H1 (cell line): ENCODE measurements around the gene ERP44. TPM values are rescaled to one million over a fixed set of nuclear protein-coding genes. Genes with fewer than 3 reads are reported as not detected.

Experiments
- CTCF ChIA-PET: fragments of 300-600 bp; sonication (Branson Sonifier 250); formaldehyde crosslinking; loops from one replicate; lab custom pipeline; 2021; ENCODE audit not compliant: partially characterized antibody; lab: Charles Lee
- POLR2A ChIA-PET: fragments of 300-600 bp; sonication (Branson Sonifier 250); formaldehyde crosslinking; loops from one replicate; lab custom pipeline; 2021; ENCODE audit warnings: inconsistent platforms; ENCODE audit not compliant: partially characterized antibody; lab: Charles Lee
- DNase-seq, 2 experiments: peaks; one replicate each; pipeline versions ENCODE4 v3.0.0 to v3.0.0-alpha.2; 2010 to 2022; ENCODE audit warnings: low spot score in 2 of 2, low read depth in 1 of 2, mixed read lengths in 1 of 2
- FAIRE-seq: peaks from 2 replicates; lab custom pipeline; 2011; peaks lifted over from hg19 to GRCh38; lab: Jason Lieb, UNC
- H2AFZ ChIP-seq: 2 replicates; pipeline ENCODE4 v1.8.1; 2012; ENCODE audit warnings: low read length, inconsistent platforms
- H2AK5ac ChIP-seq: 2 replicates; pipeline ENCODE4 v1.6.1; 2013; ENCODE audit warnings: low read depth, low read length
- H2BK120ac ChIP-seq: replicated peaks from 2 replicates; pipeline ENCODE3; 2013; ENCODE audit warnings: low read depth, low read length, inconsistent platforms
- H2BK12ac ChIP-seq: 2 replicates; pipeline ENCODE4 v1.6.1; 2013; ENCODE audit warnings: low read depth, low read length
- H2BK15ac ChIP-seq: 2 replicates; pipeline ENCODE4 v1.6.1; 2013; ENCODE audit warnings: low read length
- H2BK20ac ChIP-seq: 2 replicates; pipeline ENCODE4 v1.6.1; 2013; ENCODE audit warnings: low read length
- H2BK5ac ChIP-seq: 2 replicates; pipeline ENCODE4 v1.6.1; 2013; ENCODE audit warnings: low read depth, low read length
- H3K14ac ChIP-seq: 2 replicates; pipeline ENCODE4 v1.6.1; 2013; ENCODE audit warnings: inconsistent platforms; ENCODE audit not compliant: insufficient read length
- H3K18ac ChIP-seq: 2 replicates; pipeline ENCODE4 v1.6.1; 2013; ENCODE audit warnings: low read length; ENCODE audit errors: extremely low read depth
- H3K23ac ChIP-seq: 2 replicates; pipeline ENCODE4 v1.6.1; 2013; ENCODE audit warnings: inconsistent platforms; ENCODE audit not compliant: insufficient read length
- H3K23me2 ChIP-seq: 2 replicates; pipeline ENCODE4 v1.6.1; 2013; ENCODE audit warnings: low read depth, low read length
- H3K27ac ChIP-seq: 2 replicates; pipeline ENCODE4 v1.6.1; 2011; ENCODE audit warnings: low read depth, low read length, inconsistent platforms
- H3K27me3 ChIP-seq, 4 experiments: replicated peaks in 1 of 4; 1 replicate in 1 of 4; 2 replicates in 3 of 4; pipeline versions ENCODE4 v1.6.1 to v1.8.1; 2011 to 2013; ENCODE audit warnings: low read length in 3 of 4, mild to moderate bottlenecking in 3 of 4, inconsistent platforms in 2 of 4, mixed read lengths in 2 of 4, moderate library complexity in 1 of 4; ENCODE audit not compliant: control insufficient read depth in 3 of 4, insufficient read depth in 3 of 4; ENCODE audit errors: extremely low read depth in 1 of 4
- H3K36me3 ChIP-seq, 4 experiments: 2 replicates each; pipeline versions ENCODE4 v1.6.1 to v1.8.1; 2011 to 2013; ENCODE audit warnings: mild to moderate bottlenecking in 4 of 4, low read length in 3 of 4, moderate library complexity in 2 of 4, control low read depth in 1 of 4, inconsistent platforms in 1 of 4; ENCODE audit not compliant: insufficient read depth in 4 of 4, control insufficient read depth in 2 of 4
- H3K4ac ChIP-seq: replicated peaks from 2 replicates; pipeline ENCODE3; 2013; ENCODE audit warnings: low read length, low read depth, mixed read lengths, inconsistent platforms; ENCODE audit not compliant: insufficient read length
- H3K4me1 ChIP-seq, 4 experiments: replicated peaks in 1 of 4; 1 replicate in 1 of 4; 2 replicates in 3 of 4; pipeline versions ENCODE4 v1.6.1 to v1.8.1; 2011 to 2013; ENCODE audit warnings: low read length in 3 of 4, inconsistent platforms in 2 of 4, mixed read lengths in 1 of 4; ENCODE audit not compliant: insufficient read depth in 4 of 4, control insufficient read depth in 3 of 4
- H3K4me2 ChIP-seq, 2 experiments: 2 replicates each; pipeline versions ENCODE4 v1.6.1 to v1.8.1; 2011 to 2013; ENCODE audit warnings: low read depth in 2 of 2, low read length in 2 of 2, control low read depth in 1 of 2, inconsistent platforms in 1 of 2, mild to moderate bottlenecking in 1 of 2; ENCODE audit not compliant: insufficient read depth in 1 of 2
- H3K4me3 ChIP-seq, 4 experiments: fragments of 200-600, 300-600 bp in 1 of 4; sonication (generic), shearing (Covaris generic), sonication (Bioruptor Twin) in 1 of 4; 2 replicates each; pipeline versions ENCODE4 v1.5.1 to v1.8.1; 2011 to 2016; ENCODE audit warnings: low read length in 4 of 4, low read depth in 3 of 4, control low read depth in 2 of 4, inconsistent platforms in 2 of 4, mild to moderate bottlenecking in 2 of 4, mixed read lengths in 1 of 4, moderate library complexity in 1 of 4; ENCODE audit not compliant: insufficient read depth in 2 of 4; ENCODE audit errors: extremely low read depth in 1 of 4
- H3K56ac ChIP-seq: replicated peaks from 2 replicates; pipeline ENCODE3; 2013; ENCODE audit warnings: low read depth, mild to moderate bottlenecking, mixed read lengths, low read length, inconsistent platforms; ENCODE audit not compliant: insufficient read length
- H3K79me1 ChIP-seq: 2 replicates; pipeline ENCODE4 v1.6.1; 2013; ENCODE audit warnings: low read depth, low read length, control low read depth
- H3K79me2 ChIP-seq, 2 experiments: 2 replicates each; pipeline versions ENCODE4 v1.6.1 to v1.8.1; 2012 to 2013; ENCODE audit warnings: low read length in 2 of 2, mild to moderate bottlenecking in 2 of 2, inconsistent platforms in 1 of 2; ENCODE audit not compliant: insufficient read depth in 2 of 2, control insufficient read depth in 1 of 2
- H3K9ac ChIP-seq, 4 experiments: replicated peaks in 1 of 4; 1 replicate in 1 of 4; 2 replicates in 3 of 4; pipeline versions ENCODE4 v1.6.1 to v1.8.1; 2011 to 2013; ENCODE audit warnings: low read depth in 3 of 4, low read length in 3 of 4, control low read depth in 2 of 4, mild to moderate bottlenecking in 2 of 4, moderate library complexity in 2 of 4, inconsistent platforms in 1 of 4; ENCODE audit errors: extremely low read depth in 1 of 4
- H3K9me3 ChIP-seq, 2 experiments: 2 replicates each; pipeline versions ENCODE4 v1.6.1 to v1.8.1; 2012 to 2013; ENCODE audit warnings: mild to moderate bottlenecking in 2 of 2, moderate library complexity in 2 of 2, control low read depth in 1 of 2, inconsistent platforms in 1 of 2, low read depth in 1 of 2, low read length in 1 of 2, mixed read lengths in 1 of 2; ENCODE audit not compliant: insufficient read depth in 2 of 2
- H4K20me1 ChIP-seq, 2 experiments: replicated peaks in 1 of 2; 2 replicates each; pipeline versions ENCODE3 to v1.8.1; 2011 to 2013; ENCODE audit warnings: inconsistent platforms in 2 of 2, low read length in 2 of 2, mild to moderate bottlenecking in 1 of 2; ENCODE audit not compliant: insufficient read depth in 2 of 2, control insufficient read depth in 1 of 2
- H4K5ac ChIP-seq: 2 replicates; pipeline ENCODE4 v1.6.1; 2013; ENCODE audit warnings: low read length, low read depth, mixed read lengths, inconsistent platforms; ENCODE audit not compliant: insufficient read length
- H4K8ac ChIP-seq: 2 replicates; pipeline ENCODE4 v1.8.0; 2013; ENCODE audit warnings: mild to moderate bottlenecking, moderate library complexity, low read length, inconsistent platforms; ENCODE audit not compliant: insufficient read depth; ENCODE audit errors: extremely low read depth
- H4K91ac ChIP-seq: replicated peaks from 2 replicates; pipeline ENCODE3; 2013; ENCODE audit warnings: low read length, mixed read lengths, inconsistent platforms; ENCODE audit not compliant: insufficient read length
- MAX ChIP-seq: IDR thresholded peaks from 2 replicates; pipeline ENCODE4 v1.6.1; 2012; ENCODE audit warnings: inconsistent platforms
- RNF2 ChIP-seq: fragments of 200-900, 300-1000 bp; sonication (generic); IDR thresholded peaks from 2 replicates; pipeline ENCODE4 v1.7.1; 2016; ENCODE audit warnings: borderline replicate concordance, low read depth, mild to moderate bottlenecking, antibody characterized with exemption, low read length; ENCODE audit not compliant: poor library complexity, severe bottlenecking; ENCODE audit errors: missing control alignments
- WGBS, 2 experiments: shearing (Covaris generic) in 1 of 2; methylation state at CpG; one replicate each; pipeline versions ENCODE4 v1.1.6 to v1.1.7; 2013 to 2015; ENCODE audit warnings: low lambda C conversion rate in 2 of 2, mixed read lengths in 2 of 2, inconsistent platforms in 1 of 2, low coverage in 1 of 2, missing lambda C conversion rate in 1 of 2; ENCODE audit not compliant: insufficient replicate concordance in 2 of 2, insufficient coverage in 1 of 2, insufficient read length in 1 of 2; ENCODE audit errors: extremely low coverage in 1 of 2, missing lambda C conversion rate in 1 of 2; 5-methylcytosine and 5-hydroxymethylcytosine counted together
- polyA plus RNA-seq, 7 experiments: library from polyadenylated mRNA; depleted of rRNA in 3 of 7; stranded (reverse) in 5 of 7; unstranded in 2 of 7; fragments of >200 nt in 5 of 7; fragments of 200-250 nt in 2 of 7; gene quantifications; 1 replicate in 5 of 7; 2 replicates in 1 of 7; 4 replicates in 1 of 7; pipeline versions ENCODE4 v1.2.1 to v1.2.3, GENCODE V29; 2011 to 2013; ENCODE audit warnings: missing spikeins in 2 of 7, mixed read lengths in 2 of 7
- total RNA-seq: library from RNA; stranded (reverse); fragmentation: NEBNext Ultra II Directional; extraction: Animal tissue kit (Norgen Biotek cat#: 25700); gene quantifications from 2 replicates; pipeline ENCODE4 v1.2.1, GENCODE V29; 2021

ERP44 gene
- total and polyA plus RNA-seq, 2 of the 8 experiments (the other 6 are each of a cell fraction or from before 2014, with no cell fraction given), result 5.7 to 15.6 TPM

GRCh38 chr9:100019541-100019940, 79.3 kb downstream of the ERP44 start:
- peaks cover 0 to 2% of the 10 kb centered on the region in 2 experiments for H4K20me1 ChIP-seq
- no peaks in the 10 kb centered on the region for H3K27me3 ChIP-seq
- no peak overlapping the region for H2AK5ac ChIP-seq
- no peak overlapping the region for H3K9ac ChIP-seq
- 81% methylated on average over 1 of the region's 1 CpG; no CpG with 5 or more reads in 1 of the 2 experiments for WGBS, 2 experiments
- no peak overlapping the region for H2BK12ac ChIP-seq
- no peak for DNase-seq
- H3K9me3 ChIP-seq, result no peaks in the 10 kb centered on the region
- ChIA-PET POLR2A (no interaction called here), CTCF (interaction anchor here (0.5 kb wide), 1 partner anchor 242 kb away, joined by 4 read pairs; no protein-coding TSS in a partner anchor)
- H2BK120ac ChIP-seq, result no peak overlapping the region
- no peak overlapping the region for H2BK15ac ChIP-seq
- no peaks in the 10 kb centered on the region for H3K79me2 ChIP-seq
- no peak overlapping the region for H4K8ac ChIP-seq
- H3K14ac ChIP-seq, result no peak overlapping the region
- H3K4ac ChIP-seq, result no peak overlapping the region
- no peak overlapping the region for H3K27ac ChIP-seq
- no peak overlapping the region for H3K4me3 ChIP-seq
- H2AFZ ChIP-seq, result no peak overlapping the region
- no peak overlapping the region for H3K4me2 ChIP-seq
- no peaks in the 10 kb centered on the region for H3K79me1 ChIP-seq
- no peak overlapping the region for H3K18ac ChIP-seq
- peaks cover 0 to 3% (median 0%) of the 10 kb centered on the region in 4 experiments; a peak in 1 of 7 replicates for H3K4me1 ChIP-seq
- peak; percentile 7 for FAIRE-seq
- H2BK5ac ChIP-seq, result no peak overlapping the region
- no peaks in the 10 kb centered on the region for H3K23me2 ChIP-seq
- no peak overlapping the region for H4K91ac ChIP-seq
- peaks cover 0 to 4% (median 0%) of the 10 kb centered on the region in 4 experiments; a peak in 1 of 8 replicates for H3K36me3 ChIP-seq
- H3K23ac ChIP-seq, result no peak overlapping the region
- no peak overlapping the region for H4K5ac ChIP-seq
- H2BK20ac ChIP-seq, result no peak overlapping the region
- no peak overlapping the region for H3K56ac ChIP-seq
- no peak for TF ChIP-seq MAX
- TF ChIP-seq RNF2, result no peak
